K562 (cell line): ENCODE data around the gene RNF115. TPM values are rescaled to one million over a fixed set of nuclear protein-coding genes. Genes with fewer than 3 reads are reported as not detected.

Source experiments
- ATAC-seq: fragments of 200-7000 bp; cut with Tn5 transposase; 3 replicates; pipeline ENCODE4 v1.9.1; 2020; ENCODE audit warnings: moderate library complexity
- BruUV-seq: library from RNA; stranded (reverse); fragments of 400-500 nt; replicated peaks from 2 replicates; lab custom pipeline; 2021; lab: Mats Ljungman, UMichigan
- CTCF ChIA-PET: fragments of 300-600 bp; formaldehyde crosslinking; extraction: SDS; loops from one replicate; lab custom pipeline; 2021; ENCODE audit warnings: low intra/inter-chr PET ratio; lab: Yijun Ruan, JAX
- POLR2A ChIA-PET: fragments of 300-600, 350-650 bp; sonication (Branson Sonifier 250); formaldehyde crosslinking; extraction: SDS; loops from one replicate; lab custom pipeline; 2021; ENCODE audit warnings: antibody characterized with exemption, inconsistent platforms; lab: Yijun Ruan, JAX
- DNase-seq, 4 experiments: peaks; one replicate each; pipeline versions ENCODE4 v3.0.0 to v3.0.0-alpha.2; 2011 to 2018; ENCODE audit warnings: low spot score in 3 of 4, mixed read lengths in 3 of 4; ENCODE audit errors: extremely low read depth in 1 of 4
- FAIRE-seq: peaks from 2 replicates; lab custom pipeline; 2011; peaks lifted over from hg19 to GRCh38; lab: Jason Lieb, UNC
- H2AFZ ChIP-seq: 2 replicates; pipeline ENCODE4 v1.6.0; 2011; ENCODE audit warnings: low read depth, low read length, control low read depth, inconsistent platforms
- H3K27ac ChIP-seq: fragments of 200-600 bp; 3 replicates; pipeline ENCODE4 v1.8.0; 2011; ENCODE audit warnings: low read depth, mild to moderate bottlenecking, control low read depth, inconsistent platforms, low read length, moderate library complexity, mixed read lengths; ENCODE audit errors: extremely low read depth
- H3K27me3 ChIP-seq, 2 experiments: fragments of 300-600 bp in 1 of 2; 2 replicates in 1 of 2; 3 replicates in 1 of 2; pipeline versions ENCODE4 v1.6.0 to v1.8.0; 2011; ENCODE audit warnings: inconsistent platforms in 2 of 2, low read length in 2 of 2, mild to moderate bottlenecking in 1 of 2, mixed read lengths in 1 of 2, moderate library complexity in 1 of 2; ENCODE audit not compliant: control insufficient read depth in 2 of 2, insufficient read depth in 2 of 2
- H3K36me3 ChIP-seq: fragments of 300-600 bp; 3 replicates; pipeline ENCODE4 v1.8.0; 2011; ENCODE audit warnings: mild to moderate bottlenecking, low read length, inconsistent platforms; ENCODE audit not compliant: control insufficient read depth, insufficient read depth
- H3K4me1 ChIP-seq, 2 experiments: fragments of 200-600 bp in 1 of 2; replicated peaks in 1 of 2; 2 replicates in 1 of 2; 3 replicates in 1 of 2; pipeline versions ENCODE4 v1.5.1 to v1.8.0; 2011; ENCODE audit warnings: inconsistent platforms in 2 of 2, low read length in 2 of 2, mild to moderate bottlenecking in 1 of 2, mixed read lengths in 1 of 2, moderate library complexity in 1 of 2; ENCODE audit not compliant: control insufficient read depth in 2 of 2, insufficient read depth in 2 of 2
- H3K4me2 ChIP-seq: 2 replicates; pipeline ENCODE4 v1.6.1; 2011; ENCODE audit warnings: low read length, control low read depth, inconsistent platforms, mixed read lengths; ENCODE audit not compliant: insufficient read depth
- H3K4me3 ChIP-seq: fragments of 200-600 bp; sonication (generic), shearing (Covaris generic); 2 replicates; pipeline ENCODE4 v1.5.1; 2016; ENCODE audit warnings: control low read depth, inconsistent platforms
- H3K79me2 ChIP-seq: fragments of 200-600 bp; 3 replicates; pipeline ENCODE4 v1.8.0; 2011; ENCODE audit warnings: low read length, inconsistent platforms; ENCODE audit not compliant: control insufficient read depth, insufficient read depth
- H3K9ac ChIP-seq, 2 experiments: 2 replicates each; pipeline versions ENCODE4 v1.6.0 to v1.6.1; 2011; ENCODE audit warnings: low read depth in 2 of 2, low read length in 2 of 2, control low read depth in 1 of 2, inconsistent platforms in 1 of 2, mild to moderate bottlenecking in 1 of 2, mixed read lengths in 1 of 2; ENCODE audit not compliant: insufficient read depth in 1 of 2
- H3K9me1 ChIP-seq: one replicate; pipeline ENCODE4 v1.6.0; 2011; ENCODE audit warnings: inconsistent platforms, mild to moderate bottlenecking, low read length, moderate library complexity; ENCODE audit not compliant: control insufficient read depth, insufficient read depth
- H3K9me3 ChIP-seq: replicated peaks from 2 replicates; pipeline ENCODE4 v1.5.1; 2011; ENCODE audit warnings: low read depth, low read length, inconsistent platforms; ENCODE audit not compliant: control insufficient read depth, insufficient read depth
- H4K20me1 ChIP-seq: replicated peaks from 2 replicates; pipeline ENCODE4 v1.6.1; 2011; ENCODE audit warnings: low read length, inconsistent platforms, mixed read lengths; ENCODE audit not compliant: control insufficient read depth, insufficient read depth
- ARID2 ChIP-seq: fragments of 450-650 bp; IDR thresholded peaks from 2 replicates; pipeline ENCODE4 v1.6.1; 2017; ENCODE audit warnings: antibody characterized with exemption, mild to moderate bottlenecking
- BCL6 ChIP-seq: fragments of 250-450 bp; sonication (Bioruptor Pico); IDR thresholded peaks from 2 replicates; pipeline ENCODE4 v1.4.0; 2020
- CHD2 ChIP-seq: IDR thresholded peaks from 2 replicates; pipeline ENCODE4 v1.6.1; 2011; ENCODE audit warnings: low read depth, low read length
- ERF ChIP-seq: fragments of 450-650 bp; formaldehyde crosslinking; IDR thresholded peaks from 2 replicates; pipeline ENCODE4 v1.4.0; 2020; ENCODE audit warnings: mild to moderate bottlenecking, mixed read lengths
- ETV1 ChIP-seq: fragments of 450-650 bp; conservative IDR thresholded peaks from 2 replicates; pipeline ENCODE4 v1.6.1; 2016; ENCODE audit warnings: missing genetic modification characterization, control low read depth, low read depth, missing compliant biosample characterization
- FOXJ3 ChIP-seq: sonication (generic); formaldehyde crosslinking; IDR thresholded peaks from 2 replicates; pipeline ENCODE4 v1.4.0; 2020; ENCODE audit warnings: mild to moderate bottlenecking, missing genetic modification reagents
- NR2C2 ChIP-seq, 2 experiments: fragments of 200-800 bp in 1 of 2; sonication (Bioruptor generic) in 1 of 2; sonication (generic) in 1 of 2; formaldehyde crosslinking in 1 of 2; IDR thresholded peaks; 2 replicates each; pipeline versions ENCODE4 v1.6.1 to v1.8.0; 2016 to 2022; ENCODE audit warnings: mild to moderate bottlenecking in 1 of 2, missing compliant biosample characterization in 1 of 2, missing genetic modification characterization in 1 of 2, missing genetic modification reagents in 1 of 2
- PYGO2 ChIP-seq: fragments of 450-650 bp; IDR thresholded peaks from 2 replicates; pipeline ENCODE4 v1.6.1; 2016; ENCODE audit warnings: mild to moderate bottlenecking, missing genetic modification characterization, moderate library complexity, missing compliant biosample characterization
- TAL1 ChIP-seq: fragments of 450-650 bp; IDR thresholded peaks from 2 replicates; pipeline ENCODE4 v1.6.1; 2016; ENCODE audit warnings: mild to moderate bottlenecking
- TBL1XR1 ChIP-seq, 2 experiments: IDR thresholded peaks; 2 replicates each; pipeline ENCODE4 v1.6.1; 2012; ENCODE audit warnings: improper control_type of control experiment in 2 of 2, low read length in 2 of 2, mild to moderate bottlenecking in 1 of 2
- TRIM28 ChIP-seq: fragments of 450-650 bp; IDR thresholded peaks from 2 replicates; pipeline ENCODE4 v1.6.1; 2017
- ZNF253 ChIP-seq: fragments of 250-450 bp; sonication (Bioruptor Pico); conservative IDR thresholded peaks from 2 replicates; pipeline ENCODE4 v1.6.1; 2021; ENCODE audit warnings: mild to moderate bottlenecking
- ZNF79 ChIP-seq: fragments of 250-450 bp; sonication (Bioruptor Pico); IDR thresholded peaks from 2 replicates; pipeline ENCODE4 v1.4.0; 2020; ENCODE audit warnings: low read depth, mild to moderate bottlenecking, moderate library complexity
- WGBS: fragments of 100-300 bp; shearing (Covaris generic); methylation state at CpG from one replicate; pipeline ENCODE4 v1.1.6; 2016; ENCODE audit warnings: low coverage, mixed read lengths; ENCODE audit not compliant: insufficient coverage; ENCODE audit errors: missing lambda C conversion rate; 5-methylcytosine and 5-hydroxymethylcytosine counted together
- in situ Hi-C: fragments of 300-500 bp; cut with MboI; formaldehyde crosslinking; loops from 4 replicates; pipeline ENCODE4 v1.15.0; 2018; ENCODE audit warnings: inconsistent platforms, mixed read lengths
- intact Hi-C: fragments of 100-400 bp; cut with micrococcal nuclease; formaldehyde crosslinking; loops from 2 replicates; pipeline ENCODE4 v1.14.2; 2022
- polyA plus RNA-seq, 8 experiments: library from polyadenylated mRNA; depleted of rRNA in 4 of 8; stranded (reverse) in 5 of 8; unstranded in 3 of 8; fragments of >200 nt; fragmentation: Nextera tagmentation in 2 of 8; fragmentation: Illumina TruSeq in 1 of 8; extraction: Ambion mirVana in 2 of 8; extraction: Trizol in 1 of 8; gene quantifications; 2 replicates each; pipeline versions ENCODE4 v1.2.1 to v1.2.3, GENCODE V29; 2011 to 2014; ENCODE audit warnings: inconsistent platforms in 1 of 8, missing spikeins in 1 of 8
- total RNA-seq, 7 experiments: library from RNA; depleted of rRNA in 6 of 7; stranded (reverse); fragments of >200 nt in 6 of 7; fragmentation: Illumina TruSeq in 2 of 7; extraction: Trizol in 2 of 7; gene quantifications; 2 replicates each; pipeline versions ENCODE4 v1.2.1 to v1.2.3, GENCODE V29; 2011 to 2021; ENCODE audit warnings: low replicate concordance in 1 of 7
- TF ChIP-seq, protein P1 (sequence below): fragments of 250-450 bp; sonication (Bioruptor Pico); IDR thresholded peaks from 2 replicates; pipeline ENCODE4 v1.5.0; 2021
- TF ChIP-seq, protein P2 (sequence below): fragments of 450-650 bp; IDR thresholded peaks from 2 replicates; pipeline ENCODE4 v1.6.1; 2018; ENCODE audit warnings: mild to moderate bottlenecking, low read depth; ENCODE audit not compliant: partially characterized antibody
- TF ChIP-seq, protein P3 (sequence below): fragments of 250-450 bp; sonication (Bioruptor Pico); IDR thresholded peaks from 2 replicates; pipeline ENCODE4 v1.4.0; 2020; ENCODE audit warnings: borderline replicate concordance
- TF ChIP-seq, protein P4 (sequence below): fragments of 450-650 bp; IDR thresholded peaks from 2 replicates; pipeline ENCODE4 v1.6.1; 2016; ENCODE audit warnings: low read depth, mild to moderate bottlenecking, moderate library complexity
- TF ChIP-seq, protein P5 (sequence below): fragments of 250-450 bp; sonication (Bioruptor Pico); IDR thresholded peaks from 2 replicates; pipeline ENCODE4 v1.4.0; 2020

The RNF115 gene
- total and polyA plus RNA-seq, 9 of the 15 experiments (the other 6 are each of a cell fraction or from before 2014, with no cell fraction given), result 1.9 to 14.3 (median 9.5) TPM

DNA sequence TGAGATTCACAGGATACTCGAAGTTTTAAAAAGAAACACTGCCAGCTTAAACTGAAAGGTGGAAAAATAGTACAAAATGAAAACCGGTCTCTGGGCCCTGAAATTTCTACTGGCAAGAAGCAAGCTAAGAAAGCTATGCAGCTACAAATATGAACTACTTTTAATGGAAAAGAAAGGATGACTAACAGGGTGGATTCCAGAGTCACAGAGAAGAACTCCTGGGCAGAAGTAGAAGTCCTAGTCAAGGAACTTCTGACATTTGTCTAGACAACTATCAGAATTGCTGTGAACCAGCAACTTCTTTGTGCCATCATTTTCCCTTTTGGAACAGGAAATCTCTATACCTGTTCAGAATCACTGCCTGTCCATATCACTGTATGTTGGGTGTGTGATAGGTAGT is 66.5 kb downstream of the RNF115 start:
- peaks cover 13% of the 10 kb centered on the region; the same call in 2 of the 3 replicates for H3K36me3 ChIP-seq
- DNase-seq, result no peak
- in situ Hi-C loops, result no loop called here
- H3K79me2 ChIP-seq, result no peaks in the 10 kb centered on the region
- no peaks in the 10 kb centered on the region for H4K20me1 ChIP-seq
- no peaks in the 10 kb centered on the region for H3K27me3 ChIP-seq
- 0 out of 2 replicates have a peak, but pooled peaks cover 4% of the 10 kb centered on the region for H3K9me3 ChIP-seq
- FAIRE-seq, result no peak
- no TSS peak for BruUV-seq
- 90% methylated on average over 2 of the region's 2 CpGs for WGBS
- H3K4me3 ChIP-seq, result no peak overlapping the region
- ATAC-seq, result no peak
- no peaks in the 10 kb centered on the region for H3K4me1 ChIP-seq
- H3K9me1 ChIP-seq, result no peaks in the 10 kb centered on the region
- ChIA-PET CTCF (no interaction called here), POLR2A (interaction anchor here (1.1 to 1.2 kb wide), 2 partner anchors 8 to 23 kb away, joined by 3 to 4 read pairs; no protein-coding TSS in a partner anchor)
- intact Hi-C loops, result no loop called here
- no peak overlapping the region for H3K27ac ChIP-seq
- H3K4me2 ChIP-seq, result no peak overlapping the region
- no peak overlapping the region for H2AFZ ChIP-seq
- no peak overlapping the region for H3K9ac ChIP-seq
- TF ChIP-seq, protein P1, sequence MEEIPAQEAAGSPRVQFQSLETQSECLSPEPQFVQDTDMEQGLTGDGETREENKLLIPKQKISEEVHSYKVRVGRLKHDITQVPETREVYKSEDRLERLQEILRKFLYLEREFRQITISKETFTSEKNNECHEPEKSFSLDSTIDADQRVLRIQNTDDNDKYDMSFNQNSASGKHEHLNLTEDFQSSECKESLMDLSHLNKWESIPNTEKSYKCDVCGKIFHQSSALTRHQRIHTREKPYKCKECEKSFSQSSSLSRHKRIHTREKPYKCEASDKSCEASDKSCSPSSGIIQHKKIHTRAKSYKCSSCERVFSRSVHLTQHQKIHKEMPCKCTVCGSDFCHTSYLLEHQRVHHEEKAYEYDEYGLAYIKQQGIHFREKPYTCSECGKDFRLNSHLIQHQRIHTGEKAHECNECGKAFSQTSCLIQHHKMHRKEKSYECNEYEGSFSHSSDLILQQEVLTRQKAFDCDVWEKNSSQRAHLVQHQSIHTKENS (CRISPR knock-in tag), result no peak
- TF ChIP-seq FOXJ3 (CRISPR knock-in tag) (no peak), TBL1XR1 (IDR thresholded peaks at IDR 0.05; ENCODE audit: low read length in 2 of 2) (no peak), CHD2 (no peak), ZNF79 (CRISPR knock-in tag) (no peak), ETV1 (tag) (no peak), ARID2 (no peak), TRIM28 (no peak), BCL6 (CRISPR knock-in tag) (no peak), TAL1 (no peak), NR2C2 (CRISPR knock-in tag; IDR thresholded peaks at IDR 0.05) (no peak), NR2C2 (tag; IDR thresholded peaks at IDR 0.05) (no peak), ZNF253 (CRISPR knock-in tag) (no peak), PYGO2 (tag) (no peak), ERF (CRISPR knock-in tag) (no peak)
- TF ChIP-seq, protein P2, sequence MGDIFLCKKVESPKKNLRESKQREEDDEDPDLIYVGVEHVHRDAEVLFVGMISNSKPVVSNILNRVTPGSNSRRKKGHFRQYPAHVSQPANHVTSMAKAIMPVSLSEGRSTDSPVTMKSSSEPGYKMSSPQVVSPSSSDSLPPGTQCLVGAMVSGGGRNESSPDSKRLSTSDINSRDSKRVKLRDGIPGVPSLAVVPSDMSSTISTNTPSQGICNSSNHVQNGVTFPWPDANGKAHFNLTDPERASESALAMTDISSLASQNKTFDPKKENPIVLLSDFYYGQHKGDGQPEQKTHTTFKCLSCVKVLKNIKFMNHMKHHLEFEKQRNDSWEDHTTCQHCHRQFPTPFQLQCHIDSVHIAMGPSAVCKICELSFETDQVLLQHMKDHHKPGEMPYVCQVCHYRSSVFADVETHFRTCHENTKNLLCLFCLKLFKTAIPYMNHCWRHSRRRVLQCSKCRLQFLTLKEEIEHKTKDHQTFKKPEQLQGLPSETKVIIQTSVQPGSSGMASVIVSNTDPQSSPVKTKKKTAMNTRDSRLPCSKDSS, result no peak
- TF ChIP-seq, protein P3, sequence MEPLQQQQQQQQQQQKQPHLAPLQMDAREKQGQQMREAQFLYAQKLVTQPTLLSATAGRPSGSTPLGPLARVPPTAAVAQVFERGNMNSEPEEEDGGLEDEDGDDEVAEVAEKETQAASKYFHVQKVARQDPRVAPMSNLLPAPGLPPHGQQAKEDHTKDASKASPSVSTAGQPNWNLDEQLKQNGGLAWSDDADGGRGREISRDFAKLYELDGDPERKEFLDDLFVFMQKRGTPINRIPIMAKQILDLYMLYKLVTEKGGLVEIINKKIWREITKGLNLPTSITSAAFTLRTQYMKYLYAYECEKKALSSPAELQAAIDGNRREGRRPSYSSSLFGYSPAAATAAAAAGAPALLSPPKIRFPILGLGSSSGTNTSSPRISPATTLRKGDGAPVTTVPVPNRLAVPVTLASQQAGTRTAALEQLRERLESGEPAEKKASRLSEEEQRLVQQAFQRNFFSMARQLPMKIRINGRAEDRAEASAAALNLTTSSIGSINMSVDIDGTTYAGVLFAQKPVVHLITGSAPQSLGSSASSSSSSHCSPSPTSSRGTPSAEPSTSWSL, result no peak
- TF ChIP-seq, protein P4, sequence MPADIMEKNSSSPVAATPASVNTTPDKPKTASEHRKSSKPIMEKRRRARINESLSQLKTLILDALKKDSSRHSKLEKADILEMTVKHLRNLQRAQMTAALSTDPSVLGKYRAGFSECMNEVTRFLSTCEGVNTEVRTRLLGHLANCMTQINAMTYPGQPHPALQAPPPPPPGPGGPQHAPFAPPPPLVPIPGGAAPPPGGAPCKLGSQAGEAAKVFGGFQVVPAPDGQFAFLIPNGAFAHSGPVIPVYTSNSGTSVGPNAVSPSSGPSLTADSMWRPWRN, result no peak
- TF ChIP-seq, protein P5, sequence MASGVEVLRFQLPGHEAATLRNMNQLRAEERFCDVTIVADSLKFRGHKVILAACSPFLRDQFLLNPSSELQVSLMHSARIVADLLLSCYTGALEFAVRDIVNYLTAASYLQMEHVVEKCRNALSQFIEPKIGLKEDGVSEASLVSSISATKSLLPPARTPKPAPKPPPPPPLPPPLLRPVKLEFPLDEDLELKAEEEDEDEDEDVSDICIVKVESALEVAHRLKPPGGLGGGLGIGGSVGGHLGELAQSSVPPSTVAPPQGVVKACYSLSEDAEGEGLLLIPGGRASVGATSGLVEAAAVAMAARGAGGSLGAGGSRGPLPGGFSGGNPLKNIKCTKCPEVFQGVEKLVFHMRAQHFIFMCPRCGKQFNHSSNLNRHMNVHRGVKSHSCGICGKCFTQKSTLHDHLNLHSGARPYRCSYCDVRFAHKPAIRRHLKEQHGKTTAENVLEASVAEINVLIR (CRISPR knock-in tag), result no peak
